ENCODE results near the gene RASAL2. TPM values are rescaled to one million over a fixed set of nuclear protein-coding genes. Genes with fewer than 3 reads are reported as not detected.

RASAL2 gene
- total and polyA plus RNA-seq, 2 of the 13 experiments (the other 11 are each of a cell fraction or from before 2014, with no cell fraction given) = 5.4 to 5.9 TPM

GRCh38 chr1:178052650-178053461 lies 41.0 kb upstream of the RASAL2 start (continued):
- TF ChIP-seq MXD1 (CRISPR knock-in tag; IDR thresholded peaks at IDR 0.05) (no peak), ZSCAN21 (CRISPR knock-in tag; IDR thresholded peaks at IDR 0.05; ENCODE audit: borderline replicate concordance) (no peak), ZNF3 (CRISPR knock-in tag; IDR thresholded peaks at IDR 0.05) (no peak), ZNF720 (CRISPR knock-in tag; IDR thresholded peaks at IDR 0.05) (no peak), KLF6 (CRISPR knock-in tag; IDR thresholded peaks at IDR 0.05) (peak; percentile 56; the same call in 1 of the 2 replicates), KDM2A (CRISPR knock-in tag; IDR thresholded peaks at IDR 0.05; ENCODE audit: borderline replicate concordance, low read depth) (no peak), ZBTB1 (CRISPR knock-in tag; IDR thresholded peaks at IDR 0.05; ENCODE audit: borderline replicate concordance) (no peak), ETV5 (CRISPR knock-in tag; IDR thresholded peaks at IDR 0.05; ENCODE audit: borderline replicate concordance) (peak; percentile 37), POLR2A (IDR thresholded peaks at IDR 0.05; ENCODE audit: insufficient read depth in 1 of 2, low read depth in 2 of 2, low read length in 2 of 2) (peak in 1 of 2 experiments; percentile 19; a peak in 1 of 4 replicates), CHD4 (IDR thresholded peaks at IDR 0.05; ENCODE audit: borderline replicate concordance, low read length) (peak; percentile 57; the same call in 1 of the 2 replicates), FOXP4 (CRISPR knock-in tag; IDR thresholded peaks at IDR 0.05) (peak; percentile 91), MEIS2 (CRISPR knock-in tag; IDR thresholded peaks at IDR 0.05) (peak; percentile 46; the same call in 1 of the 2 replicates), PHF8 (CRISPR knock-in tag; IDR thresholded peaks at IDR 0.05) (peak; percentile 37; the same call in 1 of the 2 replicates), FIP1L1 (IDR thresholded peaks at IDR 0.05; ENCODE audit: borderline replicate concordance, insufficient read depth, low read depth, low read length) (no peak), HOXD1 (CRISPR knock-in tag; IDR thresholded peaks at IDR 0.05) (0 out of 2 replicates have a peak, but pooled peaks have one; percentile 71), ZFY (CRISPR knock-in tag; IDR thresholded peaks at IDR 0.05) (peak; percentile 47; the same call in 1 of the 2 replicates), NFKBIZ (CRISPR knock-in tag; IDR thresholded peaks at IDR 0.05) (peak; percentile 58; the same call in 1 of the 2 replicates), CREM (IDR thresholded peaks at IDR 0.05) (peak; percentile 61; the same call in 1 of the 2 replicates), CREM (CRISPR knock-in tag; IDR thresholded peaks at IDR 0.05) (no peak), MAX (IDR thresholded peaks at IDR 0.05) (no peak), ZNF549 (CRISPR knock-in tag; IDR thresholded peaks at IDR 0.05) (no peak), ZNF737 (CRISPR knock-in tag; IDR thresholded peaks at IDR 0.05; ENCODE audit: borderline replicate concordance) (no peak), HNF4A (CRISPR knock-in tag; IDR thresholded peaks at IDR 0.05) (peak; percentile 74), SALL2 (CRISPR knock-in tag; IDR thresholded peaks at IDR 0.05) (peak; percentile 37; the same call in 1 of the 2 replicates), POLR2G (IDR thresholded peaks at IDR 0.05; ENCODE audit: low read depth, low read length) (peak; percentile 74), JDP2 (CRISPR knock-in tag; IDR thresholded peaks at IDR 0.05; ENCODE audit: borderline replicate concordance) (no peak), ETV6 (CRISPR knock-in tag; conservative IDR thresholded peaks at IDR 0.05) (no peak), HNRNPLL (IDR thresholded peaks at IDR 0.05; ENCODE audit: low read depth, low read length, poor library complexity, severe bottlenecking) (no peak), SRSF9 (IDR thresholded peaks at IDR 0.05; ENCODE audit: borderline replicate concordance, insufficient read depth, low read depth, low read length, poor library complexity, severe bottlenecking) (no peak), ZFP37 (CRISPR knock-in tag; IDR thresholded peaks at IDR 0.05; ENCODE audit: borderline replicate concordance) (no peak), PPARG (CRISPR knock-in tag; conservative IDR thresholded peaks at IDR 0.05) (peak; percentile 48)

Measured in HepG2 (cell line).